ENCODE data around the gene MAP3K10. TPM values are rescaled to one million over a fixed set of nuclear protein-coding genes. Genes with fewer than 3 reads are reported as not detected.

MAP3K10 gene
- total and polyA plus RNA-seq, 2 of the 13 experiments (the other 11 are each of a cell fraction or from before 2014, with no cell fraction given), result 3.4 to 5.0 TPM

DNA sequence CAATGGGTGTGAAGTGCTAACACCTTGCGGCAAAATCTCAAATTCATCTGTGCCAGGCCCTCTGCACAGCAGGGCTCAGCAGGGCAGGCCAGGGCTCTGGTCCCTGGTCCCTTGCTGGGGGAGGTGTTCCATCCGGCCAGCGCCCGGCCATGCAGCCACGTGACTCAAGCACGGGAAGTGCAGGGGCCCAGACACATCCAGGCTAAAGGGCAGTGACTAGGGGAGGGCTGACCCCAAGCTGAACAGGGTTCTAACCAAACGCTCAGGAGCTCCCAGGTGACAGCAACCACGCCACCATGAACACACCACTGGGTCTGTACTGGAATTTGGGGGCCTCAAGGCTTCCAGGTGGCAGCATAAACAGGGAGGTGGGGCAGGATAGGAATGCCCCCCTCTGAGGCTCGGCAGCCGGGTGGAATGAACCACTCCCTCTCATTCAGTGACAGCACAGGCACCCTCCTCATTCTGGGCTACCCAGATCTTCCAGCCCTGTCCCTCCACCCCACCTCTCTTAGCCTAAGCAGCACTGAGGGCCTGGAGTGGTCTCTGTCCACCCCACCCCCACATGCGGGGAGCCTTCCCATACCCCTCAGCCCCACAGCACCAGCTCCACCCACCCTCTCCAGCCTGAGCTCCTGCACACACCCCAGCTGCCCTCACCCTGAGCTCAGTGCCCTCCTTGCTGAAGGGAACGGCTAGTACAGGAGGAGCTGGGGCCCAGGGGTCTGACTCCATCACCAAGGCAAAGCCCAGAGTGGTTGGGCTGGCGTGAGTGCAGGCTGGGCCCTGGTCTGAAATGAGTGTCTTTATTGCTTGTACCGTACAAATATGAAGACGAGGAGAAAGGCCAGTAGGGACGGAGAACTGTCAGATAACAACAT, 40.6 kb downstream of the MAP3K10 start (continued):
- TF ChIP-seq, protein P1, sequence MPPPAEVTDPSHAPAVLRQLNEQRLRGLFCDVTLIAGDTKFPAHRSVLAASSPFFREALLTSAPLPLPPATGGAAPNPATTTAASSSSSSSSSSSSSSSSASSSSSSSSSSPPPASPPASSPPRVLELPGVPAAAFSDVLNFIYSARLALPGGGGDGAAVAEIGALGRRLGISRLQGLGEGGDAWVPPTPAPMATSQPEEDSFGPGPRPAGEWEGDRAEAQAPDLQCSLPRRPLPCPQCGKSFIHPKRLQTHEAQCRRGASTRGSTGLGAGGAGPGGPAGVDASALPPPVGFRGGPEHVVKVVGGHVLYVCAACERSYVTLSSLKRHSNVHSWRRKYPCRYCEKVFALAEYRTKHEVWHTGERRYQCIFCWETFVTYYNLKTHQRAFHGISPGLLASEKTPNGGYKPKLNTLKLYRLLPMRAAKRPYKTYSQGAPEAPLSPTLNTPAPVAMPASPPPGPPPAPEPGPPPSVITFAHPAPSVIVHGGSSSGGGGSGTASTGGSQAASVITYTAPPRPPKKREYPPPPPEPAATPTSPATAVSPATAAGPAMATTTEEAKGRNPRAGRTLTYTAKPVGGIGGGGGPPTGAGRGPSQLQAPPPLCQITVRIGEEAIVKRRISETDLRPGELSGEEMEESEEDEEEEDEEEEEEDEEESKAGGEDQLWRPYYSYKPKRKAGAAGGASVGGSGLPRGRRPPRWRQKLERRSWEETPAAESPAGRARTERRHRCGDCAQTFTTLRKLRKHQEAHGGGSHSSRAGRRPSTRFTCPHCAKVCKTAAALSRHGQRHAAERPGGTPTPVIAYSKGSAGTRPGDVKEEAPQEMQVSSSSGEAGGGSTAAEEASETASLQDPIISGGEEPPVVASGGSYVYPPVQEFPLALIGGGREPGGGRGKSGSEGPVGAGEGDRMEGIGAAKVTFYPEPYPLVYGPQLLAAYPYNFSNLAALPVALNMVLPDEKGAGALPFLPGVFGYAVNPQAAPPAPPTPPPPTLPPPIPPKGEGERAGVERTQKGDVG (CRISPR knock-in tag; IDR thresholded peaks at IDR 0.05; ENCODE audit: borderline replicate concordance), result no peak
- TF ChIP-seq ZBTB21 (CRISPR knock-in tag; IDR thresholded peaks at IDR 0.05) (no peak), HES4 (CRISPR knock-in tag; IDR thresholded peaks at IDR 0.05; ENCODE audit: borderline replicate concordance) (no peak), TBX3 (IDR thresholded peaks at IDR 0.05; ENCODE audit: borderline replicate concordance) (peak; percentile 9; the same call in 1 of the 2 replicates), AGO2 (optimal IDR thresholded peaks at IDR 0.05; ENCODE audit: low read depth, low read length) (peak; percentile 87), U2AF2 (IDR thresholded peaks at IDR 0.05; ENCODE audit: low read depth, low read length) (no peak), TSC22D2 (CRISPR knock-in tag; IDR thresholded peaks at IDR 0.05; ENCODE audit: borderline replicate concordance) (peak; percentile 57; the same call in 1 of the 2 replicates), RCOR2 (CRISPR knock-in tag; IDR thresholded peaks at IDR 0.05) (peak; percentile 72; the same call in 1 of the 2 replicates), ZNF333 (CRISPR knock-in tag; IDR thresholded peaks at IDR 0.05; ENCODE audit: borderline replicate concordance) (no peak; the same call in 1 of the 2 replicates), XBP1 (CRISPR knock-in tag; IDR thresholded peaks at IDR 0.05) (no peak), ZNF557 (CRISPR knock-in tag; IDR thresholded peaks at IDR 0.05) (no peak), NR2F6 (IDR thresholded peaks at IDR 0.05) (peak; percentile 87), NR2F6 (CRISPR knock-in tag; IDR thresholded peaks at IDR 0.05) (peak; percentile 95)
- TF ChIP-seq, protein P2, sequence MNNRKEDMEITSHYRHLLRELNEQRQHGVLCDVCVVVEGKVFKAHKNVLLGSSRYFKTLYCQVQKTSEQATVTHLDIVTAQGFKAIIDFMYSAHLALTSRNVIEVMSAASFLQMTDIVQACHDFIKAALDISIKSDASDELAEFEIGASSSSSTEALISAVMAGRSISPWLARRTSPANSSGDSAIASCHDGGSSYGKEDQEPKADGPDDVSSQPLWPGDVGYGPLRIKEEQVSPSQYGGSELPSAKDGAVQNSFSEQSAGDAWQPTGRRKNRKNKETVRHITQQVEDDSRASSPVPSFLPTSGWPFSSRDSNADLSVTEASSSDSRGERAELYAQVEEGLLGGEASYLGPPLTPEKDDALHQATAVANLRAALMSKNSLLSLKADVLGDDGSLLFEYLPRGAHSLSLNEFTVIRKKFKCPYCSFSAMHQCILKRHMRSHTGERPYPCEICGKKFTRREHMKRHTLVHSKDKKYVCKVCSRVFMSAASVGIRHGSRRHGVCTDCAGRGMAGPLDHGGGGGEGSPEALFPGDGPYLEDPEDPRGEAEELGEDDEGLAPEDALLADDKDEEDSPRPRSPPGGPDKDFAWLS (CRISPR knock-in tag; IDR thresholded peaks at IDR 0.05; ENCODE audit: borderline replicate concordance), result 0 out of 2 replicates have a peak, but pooled peaks have one; percentile 67
- TF ChIP-seq, protein P3, sequence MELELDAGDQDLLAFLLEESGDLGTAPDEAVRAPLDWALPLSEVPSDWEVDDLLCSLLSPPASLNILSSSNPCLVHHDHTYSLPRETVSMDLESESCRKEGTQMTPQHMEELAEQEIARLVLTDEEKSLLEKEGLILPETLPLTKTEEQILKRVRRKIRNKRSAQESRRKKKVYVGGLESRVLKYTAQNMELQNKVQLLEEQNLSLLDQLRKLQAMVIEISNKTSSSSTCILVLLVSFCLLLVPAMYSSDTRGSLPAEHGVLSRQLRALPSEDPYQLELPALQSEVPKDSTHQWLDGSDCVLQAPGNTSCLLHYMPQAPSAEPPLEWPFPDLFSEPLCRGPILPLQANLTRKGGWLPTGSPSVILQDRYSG (CRISPR knock-in tag; IDR thresholded peaks at IDR 0.05), result no peak
- TF ChIP-seq, protein P4, sequence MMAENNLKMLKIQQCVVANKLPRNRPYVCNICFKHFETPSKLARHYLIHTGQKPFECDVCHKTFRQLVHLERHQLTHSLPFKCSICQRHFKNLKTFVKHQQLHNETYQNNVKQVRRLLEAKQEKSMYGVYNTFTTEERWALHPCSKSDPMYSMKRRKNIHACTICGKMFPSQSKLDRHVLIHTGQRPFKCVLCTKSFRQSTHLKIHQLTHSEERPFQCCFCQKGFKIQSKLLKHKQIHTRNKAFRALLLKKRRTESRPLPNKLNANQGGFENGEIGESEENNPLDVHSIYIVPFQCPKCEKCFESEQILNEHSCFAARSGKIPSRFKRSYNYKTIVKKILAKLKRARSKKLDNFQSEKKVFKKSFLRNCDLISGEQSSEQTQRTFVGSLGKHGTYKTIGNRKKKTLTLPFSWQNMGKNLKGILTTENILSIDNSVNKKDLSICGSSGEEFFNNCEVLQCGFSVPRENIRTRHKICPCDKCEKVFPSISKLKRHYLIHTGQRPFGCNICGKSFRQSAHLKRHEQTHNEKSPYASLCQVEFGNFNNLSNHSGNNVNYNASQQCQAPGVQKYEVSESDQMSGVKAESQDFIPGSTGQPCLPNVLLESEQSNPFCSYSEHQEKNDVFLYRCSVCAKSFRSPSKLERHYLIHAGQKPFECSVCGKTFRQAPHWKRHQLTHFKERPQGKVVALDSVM (CRISPR knock-in tag; IDR thresholded peaks at IDR 0.05), result peak; percentile 28; the same call in 1 of the 2 replicates
- TF ChIP-seq, protein P5, sequence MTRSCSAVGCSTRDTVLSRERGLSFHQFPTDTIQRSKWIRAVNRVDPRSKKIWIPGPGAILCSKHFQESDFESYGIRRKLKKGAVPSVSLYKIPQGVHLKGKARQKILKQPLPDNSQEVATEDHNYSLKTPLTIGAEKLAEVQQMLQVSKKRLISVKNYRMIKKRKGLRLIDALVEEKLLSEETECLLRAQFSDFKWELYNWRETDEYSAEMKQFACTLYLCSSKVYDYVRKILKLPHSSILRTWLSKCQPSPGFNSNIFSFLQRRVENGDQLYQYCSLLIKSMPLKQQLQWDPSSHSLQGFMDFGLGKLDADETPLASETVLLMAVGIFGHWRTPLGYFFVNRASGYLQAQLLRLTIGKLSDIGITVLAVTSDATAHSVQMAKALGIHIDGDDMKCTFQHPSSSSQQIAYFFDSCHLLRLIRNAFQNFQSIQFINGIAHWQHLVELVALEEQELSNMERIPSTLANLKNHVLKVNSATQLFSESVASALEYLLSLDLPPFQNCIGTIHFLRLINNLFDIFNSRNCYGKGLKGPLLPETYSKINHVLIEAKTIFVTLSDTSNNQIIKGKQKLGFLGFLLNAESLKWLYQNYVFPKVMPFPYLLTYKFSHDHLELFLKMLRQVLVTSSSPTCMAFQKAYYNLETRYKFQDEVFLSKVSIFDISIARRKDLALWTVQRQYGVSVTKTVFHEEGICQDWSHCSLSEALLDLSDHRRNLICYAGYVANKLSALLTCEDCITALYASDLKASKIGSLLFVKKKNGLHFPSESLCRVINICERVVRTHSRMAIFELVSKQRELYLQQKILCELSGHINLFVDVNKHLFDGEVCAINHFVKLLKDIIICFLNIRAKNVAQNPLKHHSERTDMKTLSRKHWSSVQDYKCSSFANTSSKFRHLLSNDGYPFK (CRISPR knock-in tag; IDR thresholded peaks at IDR 0.05; ENCODE audit: borderline replicate concordance), result peak; percentile 76; the same call in 1 of the 2 replicates

Data from HepG2 (cell line).